GM12892 (cell line): ENCODE results near the gene MPPE1.
"Not testable (repeated sequence)": the region's sequence is repeated elsewhere in the genome, so short reads cannot be mapped to it uniquely, and the experiment has no call there.

Experiments
- POLR2A ChIP-seq: IDR thresholded peaks from 2 replicates; pipeline ENCODE4 v1.6.1; 2011; ENCODE audit warnings: low read depth, low read length, control low read depth
- POLR2AphosphoS5 ChIP-seq: IDR thresholded peaks from 2 replicates; pipeline ENCODE4 v1.6.1; 2011; ENCODE audit warnings: low read depth, low read length, control low read depth

GRCh38 chr18:11919522-11919921 lies 11.4 kb upstream of the MPPE1 start:
- not testable (repeated sequence) for TF ChIP-seq POLR2A, POLR2AphosphoS5
